Measurements from ENCODE around the gene FRG1.
"Not testable (repeated sequence)": the region's sequence is repeated elsewhere in the genome, so short reads cannot be mapped to it uniquely, and the experiment has no call there.

GRCh38 chr4:189969291-189969690 is 28.6 kb downstream of the FRG1 start:
- TF ChIP-seq CEBPB (IDR thresholded peaks at IDR 0.05); CTCF (IDR thresholded peaks at IDR 0.05); ZNF302 (CRISPR knock-in tag; IDR thresholded peaks at IDR 0.05); SMC3 (IDR thresholded peaks at IDR 0.05); NR3C1 (IDR thresholded peaks at IDR 0.05); CHD4 (IDR thresholded peaks at IDR 0.05; ENCODE audit: borderline replicate concordance); KDM5A (IDR thresholded peaks at IDR 0.05); REST (IDR thresholded peaks at IDR 0.05): not testable (repeated sequence)

All from A549 (cell line).